B cell (primary cell): Measurements from ENCODE around the gene DPP4.

Experiments
- EZH2 ChIP-seq: IDR thresholded peaks from 2 replicates; pipeline ENCODE4 v1.6.1; 2012; ENCODE audit warnings: borderline replicate concordance, low read depth, mild to moderate bottlenecking, moderate library complexity, low read length; ENCODE audit not compliant: insufficient read depth, poor library complexity, severe bottlenecking
- TF ChIP-seq, protein P1 (sequence below): fragments of 200-600 bp; IDR thresholded peaks from one replicate; pipeline ENCODE4 v1.8.0; 2022; ENCODE audit warnings: antibody characterized with exemption, mild to moderate bottlenecking

DNA sequence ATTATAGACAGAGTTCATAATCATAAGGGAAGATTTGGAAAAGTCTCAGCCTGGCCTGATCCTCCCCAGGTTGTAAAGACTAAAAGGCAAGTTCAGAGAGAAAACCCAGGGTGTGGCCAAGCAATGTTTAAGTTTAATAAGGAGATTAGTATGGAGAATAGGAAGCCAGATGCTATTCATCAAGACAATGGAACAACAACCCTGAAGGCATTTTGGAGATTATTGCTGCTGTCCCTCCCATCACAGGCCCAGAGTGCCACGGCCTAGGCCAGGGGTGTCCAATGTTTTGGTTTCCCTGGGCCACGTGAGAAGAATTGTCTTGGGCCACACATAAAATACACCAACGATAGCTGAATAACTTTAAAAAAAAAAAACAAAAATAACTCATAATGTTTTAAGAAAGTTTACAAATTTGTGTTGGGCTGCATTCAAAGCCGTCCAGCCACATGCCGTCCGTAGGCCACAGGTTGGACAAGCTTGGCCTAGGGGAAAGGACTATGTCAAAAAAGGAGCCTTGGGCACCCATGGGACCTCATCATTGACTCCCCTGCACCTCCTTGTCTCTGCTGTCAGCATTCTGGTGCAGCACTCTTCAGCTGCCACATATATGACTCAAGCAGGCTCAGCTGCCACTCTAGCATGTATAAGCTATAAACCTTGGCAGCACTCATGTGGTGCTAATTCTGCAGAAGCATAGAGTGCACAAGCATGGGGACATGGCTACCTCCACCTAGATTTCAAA lies 20.8 kb downstream of the DPP4 start:
- TF ChIP-seq, protein P1, sequence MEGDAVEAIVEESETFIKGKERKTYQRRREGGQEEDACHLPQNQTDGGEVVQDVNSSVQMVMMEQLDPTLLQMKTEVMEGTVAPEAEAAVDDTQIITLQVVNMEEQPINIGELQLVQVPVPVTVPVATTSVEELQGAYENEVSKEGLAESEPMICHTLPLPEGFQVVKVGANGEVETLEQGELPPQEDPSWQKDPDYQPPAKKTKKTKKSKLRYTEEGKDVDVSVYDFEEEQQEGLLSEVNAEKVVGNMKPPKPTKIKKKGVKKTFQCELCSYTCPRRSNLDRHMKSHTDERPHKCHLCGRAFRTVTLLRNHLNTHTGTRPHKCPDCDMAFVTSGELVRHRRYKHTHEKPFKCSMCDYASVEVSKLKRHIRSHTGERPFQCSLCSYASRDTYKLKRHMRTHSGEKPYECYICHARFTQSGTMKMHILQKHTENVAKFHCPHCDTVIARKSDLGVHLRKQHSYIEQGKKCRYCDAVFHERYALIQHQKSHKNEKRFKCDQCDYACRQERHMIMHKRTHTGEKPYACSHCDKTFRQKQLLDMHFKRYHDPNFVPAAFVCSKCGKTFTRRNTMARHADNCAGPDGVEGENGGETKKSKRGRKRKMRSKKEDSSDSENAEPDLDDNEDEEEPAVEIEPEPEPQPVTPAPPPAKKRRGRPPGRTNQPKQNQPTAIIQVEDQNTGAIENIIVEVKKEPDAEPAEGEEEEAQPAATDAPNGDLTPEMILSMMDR, result no peak
- no peak for TF ChIP-seq EZH2
